HG02610 (cell line): ENCODE results near the gene TARS3.

Source experiments
- ATAC-seq: cut with Tn5 transposase; IDR thresholded peaks from one replicate; pipeline ENCODE4 v1.9.1; 2021; ENCODE audit warnings: mild to moderate bottlenecking, moderate library complexity; ENCODE audit not compliant: unreplicated experiment

TARS3 gene

GRCh38 chr15:101625184-101625583 lies 99.1 kb downstream of the TARS3 start:
- no peak for ATAC-seq

- no peak for ATAC-seq
Observed at GRCh38 chr15:101623367-101624304, 100.6 kb downstream of the TARS3 start.

DNA sequence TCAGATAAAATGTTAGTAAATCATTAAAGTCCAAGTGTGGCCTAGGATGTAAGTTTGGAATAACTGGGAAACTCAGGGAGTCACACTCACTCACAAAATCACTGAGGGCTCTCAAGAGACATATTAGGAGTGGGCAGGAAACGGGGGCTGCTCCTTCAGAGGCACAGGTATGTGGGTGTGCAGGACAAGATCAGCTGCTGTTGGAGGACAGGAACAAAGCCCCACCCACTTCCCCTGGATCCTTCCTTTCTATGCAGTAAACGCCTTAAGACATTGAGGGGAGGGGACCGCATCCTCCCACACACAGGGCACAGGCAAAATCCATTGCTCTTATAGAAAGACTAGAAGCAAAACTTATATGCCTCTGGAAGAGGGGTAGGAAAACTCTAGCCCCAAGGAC lies 102.3 kb downstream of the TARS3 start:
- no peak for ATAC-seq

DNA sequence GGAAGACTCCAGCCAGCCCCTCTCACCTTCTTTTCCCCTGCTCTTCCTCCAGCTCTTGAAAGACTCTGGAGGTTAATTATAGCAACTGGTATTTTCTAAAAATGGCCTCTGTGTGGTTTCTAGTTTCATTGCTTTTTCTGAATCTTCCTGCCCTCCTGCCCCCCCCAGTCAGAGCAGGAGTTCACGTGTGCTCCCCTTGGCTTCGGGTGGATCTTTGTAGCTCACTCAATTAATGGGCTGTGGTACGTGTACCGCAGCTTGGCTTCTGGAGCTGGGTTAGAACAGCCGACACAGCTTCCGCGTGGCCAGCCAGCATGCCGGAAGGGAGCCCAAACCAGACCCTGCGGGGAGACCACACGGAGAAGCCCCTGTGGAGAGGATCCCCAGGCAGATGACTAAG lies 103.6 kb downstream of the TARS3 start:
- ATAC-seq = no peak

- ATAC-seq = no peak
Observed at GRCh38 chr15:101619615-101619865, 104.7 kb downstream of the TARS3 start.

DNA sequence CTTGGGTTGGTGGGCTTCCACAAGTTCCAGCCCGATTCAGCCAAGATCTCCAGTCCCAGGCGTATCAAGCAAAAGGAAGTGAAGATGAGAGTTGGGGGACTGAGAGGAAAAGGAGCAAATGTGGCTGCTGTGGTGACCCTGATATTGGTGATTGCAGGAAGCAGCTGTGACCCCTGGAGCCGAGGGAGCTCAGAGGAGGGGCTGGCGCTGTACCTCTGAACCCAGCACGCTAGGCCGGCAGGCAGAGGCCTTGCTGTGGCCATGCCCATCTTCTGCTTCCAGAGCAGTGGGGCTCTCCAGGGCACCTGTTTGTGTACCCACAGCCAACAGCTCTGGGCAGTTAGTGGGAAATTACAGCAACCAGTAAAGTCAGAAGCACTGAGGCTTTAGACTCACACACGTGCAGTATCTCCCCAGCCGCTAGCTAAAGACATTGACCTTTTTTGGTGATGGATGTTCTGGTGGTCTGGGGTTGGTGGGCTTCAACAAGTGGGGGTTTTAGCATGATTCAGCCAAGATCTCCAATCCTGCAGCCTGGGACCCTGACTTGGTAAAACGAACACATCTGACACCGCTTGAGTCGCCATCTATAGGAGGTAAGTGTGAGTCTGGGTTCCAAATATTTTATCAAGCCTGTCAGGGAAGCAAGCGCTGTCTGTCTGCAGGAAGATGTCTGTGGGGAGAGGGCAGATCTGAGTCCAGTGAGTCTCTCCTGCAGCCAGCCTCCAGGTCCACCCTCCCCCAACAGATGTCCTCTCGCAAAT lies 105.2 kb downstream of the TARS3 start:
- ATAC-seq = no peak

GRCh38 chr15:101618076-101618475 lies 106.2 kb downstream of the TARS3 start:
- no peak for ATAC-seq

GRCh38 chr15:101617390-101617965 lies 106.8 kb downstream of the TARS3 start:
- no peak for ATAC-seq

GRCh38 chr15:101615986-101616848 lies 108.1 kb downstream of the TARS3 start:
- no peak for ATAC-seq

DNA sequence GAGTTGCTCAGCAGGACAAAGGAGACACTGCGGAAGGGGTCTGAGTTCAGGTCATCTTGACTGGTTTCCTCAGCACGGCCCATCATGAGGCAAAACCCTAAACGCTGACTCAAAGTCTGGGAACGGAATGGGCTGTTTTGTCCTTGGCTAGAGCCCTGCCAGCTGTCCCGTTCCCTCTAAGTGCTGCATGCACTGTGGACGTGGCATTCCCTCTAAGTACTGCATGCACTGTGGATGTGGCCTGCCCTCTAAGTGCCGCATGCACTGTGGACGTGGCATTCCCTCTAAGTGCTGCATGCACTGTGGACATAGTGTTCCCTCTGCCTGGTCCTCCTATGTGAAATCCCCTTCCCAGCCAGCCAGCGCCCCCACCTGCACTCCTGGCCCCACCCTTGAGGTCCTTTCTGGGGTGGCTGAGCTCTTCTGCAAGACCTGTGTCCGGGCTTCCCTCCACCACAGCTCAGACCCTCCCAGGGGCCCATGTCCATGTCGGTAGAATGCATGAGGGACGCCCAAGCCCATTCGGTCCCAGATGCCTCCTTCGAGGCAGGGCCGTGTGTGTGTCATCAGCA lies 108.8 kb downstream of the TARS3 start:
- no peak for ATAC-seq

DNA sequence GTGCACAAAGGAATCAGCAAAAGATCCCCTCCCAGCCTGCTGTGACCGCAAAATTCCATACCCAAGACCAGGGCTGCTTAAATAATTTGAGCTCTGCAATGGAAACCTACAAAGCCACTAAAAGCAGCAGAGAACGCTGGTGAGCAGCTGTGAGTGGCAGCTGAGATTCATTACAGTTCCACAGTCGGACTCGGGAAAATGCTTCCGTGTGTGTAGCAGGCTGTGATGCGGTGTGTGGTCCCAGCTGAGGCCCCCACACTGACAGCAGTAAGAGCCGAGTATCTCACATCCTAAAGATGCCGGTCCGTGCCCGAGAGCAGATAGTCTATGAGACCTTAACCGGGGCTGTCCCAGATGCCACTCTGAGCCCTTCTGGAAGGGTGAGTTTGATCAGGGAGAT lies 109.5 kb downstream of the TARS3 start:
- ATAC-seq = no peak

DNA sequence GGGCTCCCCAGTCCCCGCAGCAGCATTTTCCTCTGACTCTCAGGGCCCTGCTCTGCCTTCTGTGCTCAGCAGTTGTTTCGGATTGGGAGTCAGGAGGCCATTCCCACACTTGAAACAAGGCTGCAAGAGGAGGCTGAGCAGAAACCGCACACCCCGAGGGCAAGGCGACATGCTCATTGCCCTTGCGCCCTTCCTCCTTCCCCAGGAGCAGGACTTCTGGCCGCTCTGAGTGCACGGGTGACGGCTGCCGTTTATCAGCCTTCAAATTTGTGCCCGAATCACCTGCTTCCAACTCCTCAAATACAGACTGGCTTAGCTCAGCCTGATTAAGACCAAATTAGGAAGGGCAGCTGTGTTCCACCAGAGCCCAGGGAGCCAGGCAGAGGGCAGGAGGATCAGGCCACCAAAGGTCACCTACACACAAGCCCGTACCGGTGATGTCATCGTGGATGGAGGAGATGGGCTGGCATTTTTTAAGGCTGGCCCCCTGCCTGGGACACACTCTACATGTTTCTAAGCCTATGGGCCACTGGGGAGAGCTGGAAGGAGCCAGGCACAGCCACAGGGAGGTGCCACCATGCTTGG lies 110.2 kb downstream of the TARS3 start:
- ATAC-seq = no peak

GRCh38 chr15:101613130-101614000 lies 110.9 kb downstream of the TARS3 start:
- ATAC-seq = no peak

- ATAC-seq = no peak
Observed at GRCh38 chr15:101612676-101613075, 111.6 kb downstream of the TARS3 start.

- ATAC-seq = no peak
Observed at GRCh38 chr15:101611580-101612299, 112.5 kb downstream of the TARS3 start.

DNA sequence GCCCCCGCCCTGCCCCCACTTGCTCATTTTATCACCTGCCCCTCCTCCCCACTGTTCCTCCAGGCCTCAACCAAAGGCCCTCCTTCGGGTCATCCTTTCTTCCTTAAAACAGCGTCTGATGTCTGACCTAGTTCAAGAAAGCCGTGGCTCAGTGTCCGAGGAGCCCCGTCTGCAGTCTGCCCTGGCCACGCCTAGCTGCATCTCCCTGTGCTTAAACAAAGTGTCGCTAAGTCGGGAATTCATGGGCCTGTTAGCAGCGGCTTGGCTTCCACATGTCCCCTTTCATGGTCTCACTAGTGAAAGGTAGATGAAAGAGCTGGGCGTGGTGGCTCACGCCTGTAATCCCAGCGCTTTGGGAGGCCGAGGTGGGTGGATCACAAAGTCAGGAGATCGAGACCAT lies 113.3 kb downstream of the TARS3 start:
- ATAC-seq = no peak

- no peak for ATAC-seq
Observed at GRCh38 chr15:101610611-101611000, 113.7 kb downstream of the TARS3 start.

GRCh38 chr15:101609742-101610610 lies 114.3 kb downstream of the TARS3 start:
- no peak for ATAC-seq
